GM10266 (cell line): ENCODE measurements around the gene MOSPD2.

Experiments
- DNase-seq: peaks from one replicate; pipeline ENCODE4 v3.0.0; 2012; ENCODE audit errors: extremely low spot score
- TF ChIP-seq, protein P1 (sequence below): IDR thresholded peaks from 2 replicates; pipeline ENCODE4 v1.5.1; 2012; ENCODE audit warnings: mild to moderate bottlenecking, low read depth; ENCODE audit not compliant: control insufficient read depth, insufficient read depth; ENCODE audit errors: missing control alignments

MOSPD2 gene

GRCh38 chrX:14872851-14873675, at the start of gene MOSPD2, which contains the start of gene FANCB:
TSS of gene MOSPD2 (plus strand) at chrX:14873421. CDS start at chrX:14873529, 108 bp downstream.
TSS of gene FANCB (minus strand) at chrX:14873069. CDS start at chrX:14865510, 7,559 bp downstream.
- TF ChIP-seq, protein P1, sequence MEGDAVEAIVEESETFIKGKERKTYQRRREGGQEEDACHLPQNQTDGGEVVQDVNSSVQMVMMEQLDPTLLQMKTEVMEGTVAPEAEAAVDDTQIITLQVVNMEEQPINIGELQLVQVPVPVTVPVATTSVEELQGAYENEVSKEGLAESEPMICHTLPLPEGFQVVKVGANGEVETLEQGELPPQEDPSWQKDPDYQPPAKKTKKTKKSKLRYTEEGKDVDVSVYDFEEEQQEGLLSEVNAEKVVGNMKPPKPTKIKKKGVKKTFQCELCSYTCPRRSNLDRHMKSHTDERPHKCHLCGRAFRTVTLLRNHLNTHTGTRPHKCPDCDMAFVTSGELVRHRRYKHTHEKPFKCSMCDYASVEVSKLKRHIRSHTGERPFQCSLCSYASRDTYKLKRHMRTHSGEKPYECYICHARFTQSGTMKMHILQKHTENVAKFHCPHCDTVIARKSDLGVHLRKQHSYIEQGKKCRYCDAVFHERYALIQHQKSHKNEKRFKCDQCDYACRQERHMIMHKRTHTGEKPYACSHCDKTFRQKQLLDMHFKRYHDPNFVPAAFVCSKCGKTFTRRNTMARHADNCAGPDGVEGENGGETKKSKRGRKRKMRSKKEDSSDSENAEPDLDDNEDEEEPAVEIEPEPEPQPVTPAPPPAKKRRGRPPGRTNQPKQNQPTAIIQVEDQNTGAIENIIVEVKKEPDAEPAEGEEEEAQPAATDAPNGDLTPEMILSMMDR, result no peak
- peak; percentile 87 for DNase-seq

GRCh38 chrX:14825851-14826250, 47.4 kb upstream of the MOSPD2 start:
- no peak for DNase-seq
- TF ChIP-seq, protein P1, result no peak

DNA sequence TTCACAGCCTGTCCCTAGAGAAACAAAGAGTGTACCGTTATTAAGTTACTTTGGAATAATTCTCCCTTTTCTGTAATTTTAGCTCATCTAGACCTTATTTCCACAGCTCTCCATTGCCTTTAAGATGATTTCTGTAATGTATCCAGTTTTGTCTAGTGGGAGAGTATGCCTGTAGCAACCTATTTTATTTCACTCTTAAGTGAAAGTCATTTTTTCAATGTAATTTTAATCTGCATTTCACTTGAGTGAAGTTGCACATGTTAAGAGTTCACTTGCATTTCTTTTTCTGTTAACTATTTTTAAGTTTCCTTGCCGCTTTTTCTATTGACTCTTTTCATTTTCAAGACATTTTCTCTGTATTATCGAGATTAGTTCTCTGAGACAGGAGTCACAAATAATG, 46.9 kb upstream of the MOSPD2 start:
- TF ChIP-seq, protein P1, result no peak
- no peak for DNase-seq

GRCh38 chrX:14829643-14830042, 43.6 kb upstream of the MOSPD2 start:
- no peak for DNase-seq
- TF ChIP-seq, protein P1, result no peak

DNA sequence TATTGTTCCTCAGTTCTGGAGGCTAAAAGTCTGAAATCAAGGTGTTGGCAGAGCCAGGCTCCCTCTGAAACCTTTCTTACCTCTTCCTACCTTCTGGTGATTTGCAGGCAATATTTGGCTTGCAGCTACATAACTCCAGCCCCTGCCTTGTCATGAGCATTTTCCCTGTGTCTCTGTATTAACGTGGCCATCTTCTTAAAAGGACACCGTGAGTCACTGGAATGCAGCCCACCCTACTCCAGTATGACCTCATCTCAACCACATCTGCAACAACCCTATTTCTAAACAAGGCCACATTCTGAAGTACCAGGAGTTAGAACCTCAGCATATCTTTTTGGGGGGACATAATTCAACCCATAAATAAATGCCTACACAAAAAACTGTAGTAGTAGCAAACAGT, 41.1 kb upstream of the MOSPD2 start:
- DNase-seq, result no peak
- TF ChIP-seq, protein P1, result no peak

- TF ChIP-seq, protein P1, result no peak
- DNase-seq, result no peak
Measured at GRCh38 chrX:14832586-14832985, 40.6 kb upstream of the MOSPD2 start.

DNA sequence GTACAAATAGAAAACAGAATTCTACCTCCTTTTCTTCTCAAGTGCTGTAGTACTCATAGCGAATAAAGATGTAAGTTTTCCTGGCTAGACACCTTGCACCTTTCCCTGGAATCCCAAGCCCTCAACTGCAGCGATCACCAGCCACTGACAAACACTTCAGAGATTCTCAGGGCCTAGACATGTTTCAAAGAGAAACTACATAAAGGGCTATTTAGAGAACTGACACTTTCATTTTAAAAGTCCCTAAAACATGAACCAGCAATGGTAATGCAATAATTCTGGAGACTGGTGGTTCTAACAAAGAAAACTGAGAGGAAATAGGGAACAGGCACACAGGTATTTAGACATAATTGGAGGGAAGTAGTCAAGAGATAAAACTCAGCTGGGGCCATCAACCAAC, 36.1 kb upstream of the MOSPD2 start:
- no peak for DNase-seq

More for the DNA sequence above, 36.1 kb upstream of the MOSPD2 start:
- TF ChIP-seq, protein P1, result no peak
